ENCODE measurements around the gene SHH.

DNA sequence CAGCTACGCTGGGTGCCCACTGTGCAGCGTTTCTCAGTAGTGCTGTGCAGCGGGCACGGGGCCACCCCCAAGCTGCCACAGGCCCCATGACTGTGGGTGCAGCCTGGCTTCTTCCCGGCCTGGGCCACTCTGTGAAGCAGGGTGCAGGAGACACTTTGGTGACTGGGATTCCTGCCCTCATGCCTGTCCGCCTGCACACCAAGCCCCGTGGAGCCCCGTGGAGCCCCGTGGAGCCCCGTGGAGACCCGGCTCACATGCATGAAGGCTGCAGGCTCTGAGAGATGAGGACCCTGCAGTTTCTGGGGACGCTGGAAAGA is 3.9 kb upstream of the SHH start:
- TF ChIP-seq, protein P1, sequence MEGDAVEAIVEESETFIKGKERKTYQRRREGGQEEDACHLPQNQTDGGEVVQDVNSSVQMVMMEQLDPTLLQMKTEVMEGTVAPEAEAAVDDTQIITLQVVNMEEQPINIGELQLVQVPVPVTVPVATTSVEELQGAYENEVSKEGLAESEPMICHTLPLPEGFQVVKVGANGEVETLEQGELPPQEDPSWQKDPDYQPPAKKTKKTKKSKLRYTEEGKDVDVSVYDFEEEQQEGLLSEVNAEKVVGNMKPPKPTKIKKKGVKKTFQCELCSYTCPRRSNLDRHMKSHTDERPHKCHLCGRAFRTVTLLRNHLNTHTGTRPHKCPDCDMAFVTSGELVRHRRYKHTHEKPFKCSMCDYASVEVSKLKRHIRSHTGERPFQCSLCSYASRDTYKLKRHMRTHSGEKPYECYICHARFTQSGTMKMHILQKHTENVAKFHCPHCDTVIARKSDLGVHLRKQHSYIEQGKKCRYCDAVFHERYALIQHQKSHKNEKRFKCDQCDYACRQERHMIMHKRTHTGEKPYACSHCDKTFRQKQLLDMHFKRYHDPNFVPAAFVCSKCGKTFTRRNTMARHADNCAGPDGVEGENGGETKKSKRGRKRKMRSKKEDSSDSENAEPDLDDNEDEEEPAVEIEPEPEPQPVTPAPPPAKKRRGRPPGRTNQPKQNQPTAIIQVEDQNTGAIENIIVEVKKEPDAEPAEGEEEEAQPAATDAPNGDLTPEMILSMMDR (IDR thresholded peaks at IDR 0.05; ENCODE audit: insufficient read depth, low read depth, low read length), result no peak
- TF ChIP-seq EZH2 (IDR thresholded peaks at IDR 0.05; ENCODE audit: insufficient read depth, low read length), result no peak
